Measurements from ENCODE around the gene RABGGTA.
A peak's percentile ranks its signal among the peaks of the same experiment; 100 is the strongest.

Gene RABGGTA

DNA sequence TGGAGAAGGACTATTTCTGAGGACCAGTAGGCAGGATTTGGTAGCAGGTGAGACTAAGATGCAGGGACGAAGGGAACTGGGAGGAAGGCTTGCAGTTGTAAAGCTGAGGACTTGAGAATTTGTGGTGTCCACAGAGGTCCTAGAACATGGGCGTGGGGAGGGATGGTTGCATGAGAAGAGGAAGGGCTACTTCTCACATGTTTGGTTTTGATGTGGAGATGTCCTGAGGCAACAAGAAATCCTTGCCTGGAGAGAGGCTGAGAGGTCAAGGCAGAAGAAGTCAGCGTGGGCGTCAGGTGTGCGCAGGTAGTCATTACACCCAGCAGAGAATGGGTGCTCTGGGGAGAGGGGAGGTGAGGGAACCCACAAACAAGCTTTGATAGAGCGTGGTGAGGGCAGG lies 5.7 kb upstream of the RABGGTA start:
- no peak for DNase-seq (ENCODE audit: extremely low spot score)
- ChIA-PET CTCF (interaction anchor here (1.4 to 5.7 kb wide), 4 partner anchors 20 to 61 kb away, joined by 3 to 26 read pairs (median 10); partner anchors contain the start of genes CIDEB, MDP1 and TINF2), POLR2A (interaction anchor here (0.6 to 0.8 kb wide), 2 partner anchors 17 to 25 kb away, joined by 3 read pairs; no protein-coding TSS in a partner anchor)
- TF ChIP-seq CTCF (IDR thresholded peaks at IDR 0.05; ENCODE audit: control extremely low read depth, extremely low read depth, low read depth, missing control alignments): no peak

DNA sequence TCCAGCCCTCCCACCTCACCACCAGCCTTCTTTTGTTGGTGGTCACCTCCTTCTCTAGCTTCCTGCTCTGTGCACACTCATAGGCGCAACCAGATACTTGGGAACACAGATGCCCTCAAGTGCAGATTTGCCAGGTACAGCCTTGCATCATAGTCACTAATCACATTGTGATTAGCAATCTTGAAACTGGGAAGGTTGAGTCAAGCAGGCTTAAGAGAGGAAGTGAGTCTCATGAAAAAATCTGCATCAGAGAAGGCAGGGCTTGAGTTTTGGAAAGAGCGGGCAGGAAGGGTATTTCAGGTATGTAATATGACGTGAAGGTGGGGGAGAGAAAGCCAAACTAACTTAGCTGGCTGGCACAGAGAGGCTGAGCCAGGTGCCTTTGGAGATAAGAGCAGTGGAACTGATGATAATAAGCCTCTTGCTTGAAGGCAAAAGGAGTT lies 2.7 kb upstream of the RABGGTA start:
- CTCF ChIA-PET: interaction anchor here (0.7 to 8.0 kb wide), 12 partner anchors 16 to 113 kb away, joined by 3 to 68 read pairs (median 5); partner anchors contain the start of genes CIDEB, IRF9, LTB4R and LTB4R2
- no peak for TF ChIP-seq CTCF (IDR thresholded peaks at IDR 0.05; ENCODE audit: control extremely low read depth, extremely low read depth, low read depth, missing control alignments)
- POLR2A ChIA-PET: interaction anchor here (0.7 to 1.5 kb wide), 2 partner anchors 23 to 32 kb away, joined by 9 to 12 read pairs; partner anchors contain the start of gene TINF2
- peak; percentile 73 for DNase-seq (ENCODE audit: extremely low spot score)

DNA sequence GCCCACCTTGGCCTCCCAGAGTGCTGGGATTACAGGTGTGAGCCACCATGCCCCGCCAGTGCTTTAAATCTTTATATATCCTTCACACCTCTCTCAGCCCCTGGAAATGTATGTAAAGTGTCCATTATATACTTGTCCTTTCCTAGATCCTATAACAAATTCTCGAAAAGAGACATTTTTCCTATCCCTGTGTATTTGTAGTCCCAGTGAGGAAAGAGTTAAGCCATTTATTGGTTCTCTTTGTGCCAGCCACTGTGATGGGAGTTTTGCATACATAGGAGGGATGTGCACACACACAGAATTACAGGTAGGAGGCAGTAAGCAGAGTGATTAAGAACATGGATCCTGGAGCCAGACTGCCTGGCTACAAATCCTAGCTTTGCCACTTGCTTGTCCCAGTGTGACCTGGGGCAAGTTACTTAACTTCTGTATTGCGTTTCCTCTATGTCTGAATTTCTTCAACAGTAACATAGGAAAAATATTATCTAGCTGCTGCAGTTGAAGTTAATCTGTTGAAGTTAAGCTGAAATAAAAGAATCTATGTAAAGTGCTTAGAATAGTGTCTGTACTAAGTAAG lies 2.1 kb upstream of the RABGGTA start:
- CTCF ChIA-PET: interaction anchor here (0.7 to 8.0 kb wide), 12 partner anchors 17 to 112 kb away, joined by 3 to 68 read pairs (median 5); partner anchors contain the start of genes CIDEB, IRF9, LTB4R and LTB4R2

GRCh38 chr14:24272467-24272866 lies 1.1 kb upstream of the RABGGTA start:
- ChIA-PET POLR2A (no interaction called here), CTCF (interaction anchor here (0.7 to 9.2 kb wide), 8 partner anchors 9 to 61 kb away, joined by 3 to 68 read pairs (median 35); partner anchors contain the start of genes CIDEB, LTB4R2 and TINF2)
- DNase-seq (ENCODE audit: extremely low spot score): no peak
- TF ChIP-seq CTCF (IDR thresholded peaks at IDR 0.05; ENCODE audit: control extremely low read depth, extremely low read depth, low read depth, missing control alignments): no peak

More for the DNA sequence above, 2.1 kb upstream of the RABGGTA start:
- POLR2A ChIA-PET: interaction anchor here (1.5 kb wide), 1 partner anchor 31 kb away, joined by 12 read pairs; the partner anchor contains the start of gene TINF2
- DNase-seq (ENCODE audit: extremely low spot score): no peak
- no peak for TF ChIP-seq CTCF (IDR thresholded peaks at IDR 0.05; ENCODE audit: control extremely low read depth, extremely low read depth, low read depth, missing control alignments)

- ChIA-PET POLR2A (interaction anchor here (1.2 to 2.0 kb wide), 4 partner anchors 10 to 29 kb away, joined by 6 to 13 read pairs (median 8); partner anchors contain the start of gene TINF2), CTCF (interaction anchor here (0.7 to 9.2 kb wide), 15 partner anchors 9 to 159 kb away, joined by 3 to 68 read pairs (median 6); partner anchors contain the start of genes CHMP4A, CIDEB, IRF9 and KHNYN)
- no peak for DNase-seq (ENCODE audit: extremely low spot score)
- TF ChIP-seq CTCF (IDR thresholded peaks at IDR 0.05; ENCODE audit: control extremely low read depth, extremely low read depth, low read depth, missing control alignments): no peak
These were observed 452 bp upstream of the RABGGTA start for GRCh38 chr14:24271834-24272263.

DNA sequence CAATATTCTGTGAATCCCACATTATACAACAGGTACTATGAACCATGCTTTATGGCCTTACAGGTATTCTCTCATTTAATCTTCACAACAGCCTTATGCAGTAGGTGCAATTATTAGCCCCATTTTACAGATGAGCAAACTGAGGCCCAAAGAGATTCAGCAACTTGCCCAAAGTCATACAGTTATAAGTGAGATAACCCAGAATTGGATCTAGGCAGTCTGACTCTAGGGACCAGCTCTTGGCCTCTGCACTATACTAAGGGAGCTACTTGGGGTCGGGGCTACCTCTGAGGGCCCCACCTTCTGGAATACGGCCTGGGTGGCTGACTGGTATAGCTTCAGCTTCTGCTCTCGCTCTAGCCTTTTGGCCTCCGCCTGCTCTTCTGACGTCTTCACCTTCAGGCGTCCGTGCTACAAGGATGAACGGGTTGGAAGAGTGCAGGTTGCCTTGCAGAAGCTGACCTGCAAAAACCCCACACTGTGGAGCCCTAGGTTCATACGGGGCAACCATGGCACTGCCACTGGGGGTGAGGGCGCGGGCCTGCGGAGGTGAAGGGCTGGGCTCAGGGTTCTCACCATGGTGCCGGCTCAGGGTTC lies 762 bp downstream of the RABGGTA start:
- TF ChIP-seq CTCF (IDR thresholded peaks at IDR 0.05; ENCODE audit: control extremely low read depth, extremely low read depth, low read depth, missing control alignments): no peak
- ChIA-PET POLR2A (interaction anchor here (0.7 to 2.0 kb wide), 7 partner anchors 9 to 159 kb away, joined by 3 to 13 read pairs (median 6); partner anchors contain the start of genes CBLN3, KHNYN and TINF2), CTCF (interaction anchor here (0.8 to 9.2 kb wide), 24 partner anchors 8 to 161 kb away, joined by 3 to 68 read pairs (median 8); partner anchors contain the start of genes CHMP4A, CIDEB, DCAF11 and DHRS1)
- no peak for DNase-seq (ENCODE audit: extremely low spot score)
